Measurements from ENCODE around the gene NEGR1. TPM values are rescaled to one million over a fixed set of nuclear protein-coding genes. Genes with fewer than 3 reads are reported as not detected.

The NEGR1 gene
- total RNA-seq, 1 donor from 2014 or later = 2.4 TPM

GRCh38 chr1:72150508-72150907 lies 131.8 kb downstream of the NEGR1 start:
- Mint-ChIP-seq H3K4me1 (no peaks in the 10 kb centered on the region), H3K4me3 (no peak overlapping the region), H3K36me3 (no peaks in the 10 kb centered on the region), H3K27me3 (ENCODE audit: low read depth) (peaks cover 2% of the 10 kb centered on the region), H3K27ac (no peak overlapping the region), H3K9me3 (no peaks in the 10 kb centered on the region)
- TF ChIP-seq CTCF (IDR thresholded peaks at IDR 0.05; ENCODE audit: unreplicated experiment) = no peak
- DNase-seq (ENCODE audit: low spot score in 2 of 2, unreplicated experiment in 2 of 2) = no peak

DNA sequence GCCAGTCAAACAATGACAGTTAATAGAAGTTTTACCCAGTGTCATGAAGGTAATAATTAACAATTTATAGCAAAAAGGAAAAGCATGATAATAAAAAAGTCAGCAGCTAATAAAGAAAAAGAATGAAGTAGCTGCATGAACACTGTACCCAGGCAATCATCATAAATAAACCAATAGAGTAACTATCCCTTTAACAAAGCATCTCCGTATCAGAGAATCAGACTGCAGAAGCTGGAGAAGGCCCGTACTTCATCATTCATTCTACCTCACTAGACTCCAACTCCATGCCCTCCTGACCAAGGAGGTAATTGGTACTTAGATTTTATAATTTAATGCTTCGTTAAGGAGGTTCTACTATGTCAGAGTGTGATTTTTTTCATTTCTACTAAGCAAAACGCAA lies 140.5 kb downstream of the NEGR1 start:
- no peaks in the 10 kb centered on the region for H3K36me3 Mint-ChIP-seq
- H3K27ac Mint-ChIP-seq = no peak overlapping the region
- no peak overlapping the region for H3K4me3 Mint-ChIP-seq
- H3K27me3 Mint-ChIP-seq (ENCODE audit: low read depth) = no peaks in the 10 kb centered on the region
- H3K4me1 Mint-ChIP-seq = no peaks in the 10 kb centered on the region
- no peak for TF ChIP-seq CTCF (IDR thresholded peaks at IDR 0.05; ENCODE audit: unreplicated experiment)
- no peak for DNase-seq (ENCODE audit: low spot score in 2 of 2, unreplicated experiment in 2 of 2)
- H3K9me3 Mint-ChIP-seq = peaks cover 5% of the 10 kb centered on the region

- no peak overlapping the region for H3K27ac Mint-ChIP-seq
- no peak overlapping the region for H3K4me3 Mint-ChIP-seq
- TF ChIP-seq CTCF (IDR thresholded peaks at IDR 0.05; ENCODE audit: unreplicated experiment) = no peak
- DNase-seq (ENCODE audit: low spot score in 2 of 2, unreplicated experiment in 2 of 2) = no peak
- H3K36me3 Mint-ChIP-seq = no peaks in the 10 kb centered on the region
- H3K9me3 Mint-ChIP-seq = peaks cover 17% of the 10 kb centered on the region
- no peaks in the 10 kb centered on the region for H3K4me1 Mint-ChIP-seq
- H3K27me3 Mint-ChIP-seq (ENCODE audit: low read depth) = no peaks in the 10 kb centered on the region
Measured at GRCh38 chr1:72140222-72140621, 142.1 kb downstream of the NEGR1 start.

DNA sequence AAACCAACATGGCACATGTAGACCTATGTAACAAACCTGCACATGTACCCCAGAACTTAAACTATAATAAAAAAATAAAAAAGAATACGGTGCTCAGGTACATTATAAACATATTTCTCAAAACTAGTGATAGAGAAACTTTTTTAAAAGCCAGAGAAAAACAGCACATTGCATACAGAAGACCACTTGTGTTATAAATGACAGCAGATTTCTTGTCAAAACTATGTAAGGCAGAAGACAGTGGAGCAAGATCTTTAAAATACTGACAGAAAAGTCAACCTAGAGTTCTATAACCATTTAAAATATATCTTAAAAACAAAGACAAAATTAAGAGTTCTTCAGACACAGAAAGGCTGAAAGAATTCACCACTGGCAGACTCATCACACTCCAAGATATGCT lies 144.7 kb downstream of the NEGR1 start:
- no peak overlapping the region for H3K4me3 Mint-ChIP-seq
- no peak for TF ChIP-seq CTCF (IDR thresholded peaks at IDR 0.05; ENCODE audit: unreplicated experiment)
- H3K9me3 Mint-ChIP-seq = peaks cover 17% of the 10 kb centered on the region
- DNase-seq (ENCODE audit: low spot score in 2 of 2, unreplicated experiment in 2 of 2) = no peak
- no peaks in the 10 kb centered on the region for H3K27me3 Mint-ChIP-seq (ENCODE audit: low read depth)
- H3K27ac Mint-ChIP-seq = no peak overlapping the region
- no peaks in the 10 kb centered on the region for H3K4me1 Mint-ChIP-seq
- H3K36me3 Mint-ChIP-seq = no peaks in the 10 kb centered on the region

GRCh38 chr1:72129869-72130268 lies 152.5 kb downstream of the NEGR1 start:
- H3K9me3 Mint-ChIP-seq = no peaks in the 10 kb centered on the region
- no peak overlapping the region for H3K27ac Mint-ChIP-seq
- no peaks in the 10 kb centered on the region for H3K27me3 Mint-ChIP-seq (ENCODE audit: low read depth)
- H3K4me3 Mint-ChIP-seq = no peak overlapping the region
- no peaks in the 10 kb centered on the region for H3K4me1 Mint-ChIP-seq
- no peak for TF ChIP-seq CTCF (IDR thresholded peaks at IDR 0.05; ENCODE audit: unreplicated experiment)
- H3K36me3 Mint-ChIP-seq = no peaks in the 10 kb centered on the region
- DNase-seq (ENCODE audit: low spot score in 2 of 2, unreplicated experiment in 2 of 2) = no peak
